Tibial nerve (tissue), 3 donors: ENCODE results near the gene IGF2R.

Experiments
- CTCF ChIP-seq, 5 experiments: fragments of 200-600 bp in 3 of 5; fragments of 450-650 bp in 2 of 5; sonication (generic) in 3 of 5; IDR thresholded peaks; one replicate each; pipeline ENCODE4 v1.5.1; 2016 to 2019; ENCODE audit warnings: antibody characterized with exemption in 5 of 5, mild to moderate bottlenecking in 3 of 5, moderate library complexity in 2 of 5
- POLR2A ChIP-seq, 2 donors: fragments of 450-650 bp; IDR thresholded peaks; one replicate each; pipeline ENCODE4 v1.6.1; 2017; ENCODE audit warnings: antibody characterized with exemption in 2 of 2, mild to moderate bottlenecking in 2 of 2, moderate library complexity in 2 of 2

DNA sequence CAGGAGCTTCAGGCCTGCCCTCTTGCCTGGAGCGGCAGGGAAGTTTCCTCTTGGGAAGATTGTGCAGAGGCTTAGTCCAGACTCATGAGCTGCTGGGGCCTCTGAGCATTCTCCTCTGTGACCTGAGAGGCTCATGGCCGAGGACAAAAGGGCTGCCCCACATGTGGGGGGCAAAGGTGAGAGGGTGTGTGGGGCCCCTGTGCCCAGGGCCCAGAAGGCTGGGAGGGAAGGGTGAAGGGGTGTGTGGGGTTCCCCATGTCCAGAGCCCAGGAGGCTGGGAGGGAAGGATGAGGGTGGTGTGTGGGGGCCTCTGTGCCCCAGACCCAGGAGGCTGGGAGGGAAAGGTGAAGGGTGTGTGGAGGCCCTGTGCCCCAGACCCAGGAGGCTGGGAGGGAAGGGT, 101.9 kb downstream of the IGF2R start:
- TF ChIP-seq POLR2A (IDR thresholded peaks at IDR 0.05) (no peak), CTCF (IDR thresholded peaks at IDR 0.05) (no peak)
